ENCODE data around the gene ETV3.
"Not testable (repeated sequence)": the region's sequence is repeated elsewhere in the genome, so short reads cannot be mapped to it uniquely, and the experiment has no call there.

ETV3 gene

GRCh38 chr1:157172591-157172990 is 34.4 kb upstream of the ETV3 start:
- H3K9me2 ChIP-seq (replicated peaks; ENCODE audit: control insufficient read depth, low read length); H3K4me3 ChIP-seq (ENCODE audit: low read length); H3K79me2 ChIP-seq (ENCODE audit: control insufficient read depth, low read length); H3K27ac ChIP-seq (ENCODE audit: low read depth, low read length); H3F3A ChIP-seq (ENCODE audit: control insufficient read depth, insufficient read depth); H3K4me1 ChIP-seq (ENCODE audit: control insufficient read depth, low read length); H3K4me2 ChIP-seq (ENCODE audit: low read length); H4K20me1 ChIP-seq (ENCODE audit: control insufficient read depth, insufficient read depth, low read depth, low read length); H3K36me3 ChIP-seq (ENCODE audit: control insufficient read depth, low read length); H3K9me3 ChIP-seq (ENCODE audit: control insufficient read depth, insufficient read depth, low read length): not testable (repeated sequence)
- H3K27me3 ChIP-seq (ENCODE audit: control insufficient read depth, low read length): peaks cover 40% of the 10 kb centered on the region

GRCh38 chr1:157171903-157172503 is 33.8 kb upstream of the ETV3 start:
- not testable (repeated sequence) for H3K79me2 ChIP-seq (ENCODE audit: control insufficient read depth, low read length); H3K27ac ChIP-seq (ENCODE audit: low read depth, low read length); H4K20me1 ChIP-seq (ENCODE audit: control insufficient read depth, insufficient read depth, low read depth, low read length); H3K4me2 ChIP-seq (ENCODE audit: low read length); H3K36me3 ChIP-seq (ENCODE audit: control insufficient read depth, low read length); H3K9me2 ChIP-seq (replicated peaks; ENCODE audit: control insufficient read depth, low read length); H3K9me3 ChIP-seq (ENCODE audit: control insufficient read depth, insufficient read depth, low read length); H3F3A ChIP-seq (ENCODE audit: control insufficient read depth, insufficient read depth); H3K4me3 ChIP-seq (ENCODE audit: low read length)
- Histone ChIP-seq H3K27me3 (ENCODE audit: control insufficient read depth, low read length) (peaks cover 41% of the 10 kb centered on the region), H3K4me1 (ENCODE audit: control insufficient read depth, low read length) (peaks cover 10% of the 10 kb centered on the region)

GRCh38 chr1:157170677-157171515 is 32.7 kb upstream of the ETV3 start:
- Histone ChIP-seq H3K9me3 (ENCODE audit: control insufficient read depth, insufficient read depth, low read length) (no peaks in the 10 kb centered on the region), H3K4me3 (ENCODE audit: low read length) (no peak overlapping the region), H3K36me3 (ENCODE audit: control insufficient read depth, low read length) (no peaks in the 10 kb centered on the region), H4K20me1 (ENCODE audit: control insufficient read depth, insufficient read depth, low read depth, low read length) (no peaks in the 10 kb centered on the region), H3K27me3 (ENCODE audit: control insufficient read depth, low read length) (peaks cover 33% of the 10 kb centered on the region), H3F3A (ENCODE audit: control insufficient read depth, insufficient read depth) (no peaks in the 10 kb centered on the region; the same call in 1 of the 2 replicates), H3K4me1 (ENCODE audit: control insufficient read depth, low read length) (peaks cover 10% of the 10 kb centered on the region), H3K79me2 (ENCODE audit: control insufficient read depth, low read length) (no peaks in the 10 kb centered on the region), H3K27ac (ENCODE audit: low read depth, low read length) (no peak overlapping the region), H3K9me2 (replicated peaks; ENCODE audit: control insufficient read depth, low read length) (no peaks in the 10 kb centered on the region), H3K4me2 (ENCODE audit: low read length) (no peak overlapping the region)
- no peak for TF ChIP-seq EZH2phosphoT487 (IDR thresholded peaks at IDR 0.05; ENCODE audit: borderline replicate concordance, low read length)
- peak; percentile 73 for TF ChIP-seq CTCF (IDR thresholded peaks at IDR 0.05; ENCODE audit: low read depth, low read length, poor library complexity, severe bottlenecking)

- Histone ChIP-seq H3K4me2 (ENCODE audit: low read length) (no peak overlapping the region), H3K9me2 (replicated peaks; ENCODE audit: control insufficient read depth, low read length) (no peaks in the 10 kb centered on the region), H3K27ac (ENCODE audit: low read depth, low read length) (no peak overlapping the region), H3K79me2 (ENCODE audit: control insufficient read depth, low read length) (no peaks in the 10 kb centered on the region), H3F3A (ENCODE audit: control insufficient read depth, insufficient read depth) (no peaks in the 10 kb centered on the region; the same call in 1 of the 2 replicates), H3K27me3 (ENCODE audit: control insufficient read depth, low read length) (peaks cover 29% of the 10 kb centered on the region), H3K36me3 (ENCODE audit: control insufficient read depth, low read length) (no peaks in the 10 kb centered on the region), H3K9me3 (ENCODE audit: control insufficient read depth, insufficient read depth, low read length) (no peaks in the 10 kb centered on the region), H4K20me1 (ENCODE audit: control insufficient read depth, insufficient read depth, low read depth, low read length) (no peaks in the 10 kb centered on the region), H3K4me3 (ENCODE audit: low read length) (no peak overlapping the region), H3K4me1 (ENCODE audit: control insufficient read depth, low read length) (peaks cover 10% of the 10 kb centered on the region)
- no peak for TF ChIP-seq CTCF (IDR thresholded peaks at IDR 0.05; ENCODE audit: low read depth, low read length, poor library complexity, severe bottlenecking)
- TF ChIP-seq EZH2phosphoT487 (IDR thresholded peaks at IDR 0.05; ENCODE audit: borderline replicate concordance, low read length): no peak
These were observed 29.8 kb upstream of the ETV3 start for GRCh38 chr1:157168015-157168414.
